ENCODE data around the gene BMI1. TPM values are rescaled to one million over a fixed set of nuclear protein-coding genes. Genes with fewer than 3 reads are reported as not detected.

Gene BMI1
- total and polyA plus RNA-seq, 2 of the 4 experiments (the other 2 are of a cell fraction), result 19.7 to 25.8 TPM

DNA sequence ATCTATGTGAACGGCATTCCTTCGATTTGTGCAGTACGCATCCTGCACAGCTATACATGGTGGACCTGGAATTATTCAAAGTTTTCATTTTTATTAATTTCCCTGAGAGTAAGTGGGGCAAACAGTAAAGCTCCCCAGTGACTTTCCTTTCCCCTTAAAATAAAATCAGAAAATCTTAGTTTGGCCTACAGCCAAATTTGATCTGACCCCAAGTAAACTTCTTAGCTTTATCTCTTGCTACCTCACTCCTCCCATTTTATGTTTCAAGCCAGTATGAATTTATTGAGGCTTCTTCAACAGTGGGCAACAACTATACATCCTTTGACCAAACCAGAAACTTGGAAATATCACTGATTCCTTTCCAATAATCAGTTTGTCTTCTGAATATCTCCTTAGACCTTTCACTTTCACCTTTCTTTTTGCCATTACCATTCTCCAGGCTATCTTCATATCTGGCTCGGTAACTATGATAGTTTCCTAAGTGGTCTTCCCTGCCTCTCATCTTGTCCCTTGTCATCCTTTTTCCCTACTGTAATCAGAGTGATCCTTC, 35.5 kb downstream of the BMI1 start:
- H3K36me3 ChIP-seq (ENCODE audit: control insufficient read depth, insufficient read depth, low read length), result no peaks in the 10 kb centered on the region
- H3K4me1 ChIP-seq (ENCODE audit: control insufficient read depth, insufficient read depth, low read length), result no peaks in the 10 kb centered on the region
- no peak overlapping the region for H3K14ac ChIP-seq (replicated peaks; ENCODE audit: low read depth, low read length)
- dilution Hi-C loops (cut with HindIII; ENCODE audit: low sequenced_read_pairs, unreplicated experiment) (no loop called here), intact Hi-C loops (cut with micrococcal nuclease) (no loop called here), in situ Hi-C loops (cut with MboI; ENCODE audit: low sequenced_read_pairs) (no loop called here)
- no peak overlapping the region for H3K23ac ChIP-seq (ENCODE audit: low read depth, low read length)
- ATAC-seq (ENCODE audit: low read depth) (no peak), DNase-seq (no peak)
- no peak overlapping the region for H2BK120ac ChIP-seq (ENCODE audit: low read depth, low read length)
- no peak overlapping the region for H2AK9ac ChIP-seq (replicated peaks; ENCODE audit: low read depth, low read length, poor library complexity)
- H4K8ac ChIP-seq (ENCODE audit: low read depth in 2 of 2, low read length in 2 of 2), result no peak overlapping the region
- no peak overlapping the region for H2AFZ ChIP-seq (replicated peaks; ENCODE audit: low read length, poor library complexity)
- no peak overlapping the region for H3K18ac ChIP-seq (ENCODE audit: low read depth, low read length)
- peaks cover 3% of the 10 kb centered on the region; the same call in 1 of the 2 replicates for H3K27me3 ChIP-seq (ENCODE audit: control insufficient read depth, insufficient read depth, low read length)
- H4K91ac ChIP-seq (ENCODE audit: insufficient read depth, low read depth, low read length), result no peak overlapping the region
- H3K79me1 ChIP-seq (ENCODE audit: low read depth in 1 of 2, low read length in 2 of 2), result no peaks in the 10 kb centered on the region
- H2BK20ac ChIP-seq (ENCODE audit: low read depth, low read length), result no peak overlapping the region
- ChIA-PET POLR2A (ENCODE audit: unreplicated experiment) (no interaction called here), CTCF (interaction anchor here (0.9 kb wide), 1 partner anchor 864 kb away, joined by 3 read pairs; no protein-coding TSS in a partner anchor)
- H2BK15ac ChIP-seq (ENCODE audit: low read depth, low read length), result no peak overlapping the region
- H3K27ac ChIP-seq (ENCODE audit: insufficient read depth, low read length), result no peak overlapping the region
- no CpG with 5 or more reads among the region's 4 CpGs for WGBS, 2 experiments (ENCODE audit: extremely low coverage in 2 of 2, insufficient read length in 1 of 2)
- no peaks in the 10 kb centered on the region for H3K9me1 ChIP-seq (ENCODE audit: insufficient read depth, low read length)
- no peaks in the 10 kb centered on the region for H4K20me1 ChIP-seq (ENCODE audit: insufficient read depth, low read length)
- H3K9ac ChIP-seq (ENCODE audit: low read depth, low read length), result no peak overlapping the region
- H3K4me3 ChIP-seq (ENCODE audit: insufficient read depth, low read depth, low read length), result no peak overlapping the region
- no peak overlapping the region for H3K4me2 ChIP-seq (ENCODE audit: low read depth, low read length)
- TF ChIP-seq FOS (IDR thresholded peaks at IDR 0.05; ENCODE audit: low read depth, low read length) (no peak), MAFK (IDR thresholded peaks at IDR 0.05; ENCODE audit: low read depth, low read length) (no peak), NFE2L2 (IDR thresholded peaks at IDR 0.05; ENCODE audit: low read depth, low read length) (no peak), RFX5 (IDR thresholded peaks at IDR 0.05; ENCODE audit: low read depth, low read length) (no peak), MAZ (IDR thresholded peaks at IDR 0.05; ENCODE audit: borderline replicate concordance, low read depth, low read length) (no peak), CHD1 (IDR thresholded peaks at IDR 0.05; ENCODE audit: low read depth, low read length) (no peak), SMC3 (IDR thresholded peaks at IDR 0.05; ENCODE audit: low read depth, low read length) (no peak), POLR2A (IDR thresholded peaks at IDR 0.05; ENCODE audit: low read depth, low read length) (no peak), RCOR1 (IDR thresholded peaks at IDR 0.05; ENCODE audit: insufficient replicate concordance, low read length) (no peak), CEBPB (IDR thresholded peaks at IDR 0.05; ENCODE audit: low read depth, low read length) (no peak), MXI1 (IDR thresholded peaks at IDR 0.05; ENCODE audit: borderline replicate concordance, low read depth, low read length) (no peak)
- TF ChIP-seq, protein P1, sequence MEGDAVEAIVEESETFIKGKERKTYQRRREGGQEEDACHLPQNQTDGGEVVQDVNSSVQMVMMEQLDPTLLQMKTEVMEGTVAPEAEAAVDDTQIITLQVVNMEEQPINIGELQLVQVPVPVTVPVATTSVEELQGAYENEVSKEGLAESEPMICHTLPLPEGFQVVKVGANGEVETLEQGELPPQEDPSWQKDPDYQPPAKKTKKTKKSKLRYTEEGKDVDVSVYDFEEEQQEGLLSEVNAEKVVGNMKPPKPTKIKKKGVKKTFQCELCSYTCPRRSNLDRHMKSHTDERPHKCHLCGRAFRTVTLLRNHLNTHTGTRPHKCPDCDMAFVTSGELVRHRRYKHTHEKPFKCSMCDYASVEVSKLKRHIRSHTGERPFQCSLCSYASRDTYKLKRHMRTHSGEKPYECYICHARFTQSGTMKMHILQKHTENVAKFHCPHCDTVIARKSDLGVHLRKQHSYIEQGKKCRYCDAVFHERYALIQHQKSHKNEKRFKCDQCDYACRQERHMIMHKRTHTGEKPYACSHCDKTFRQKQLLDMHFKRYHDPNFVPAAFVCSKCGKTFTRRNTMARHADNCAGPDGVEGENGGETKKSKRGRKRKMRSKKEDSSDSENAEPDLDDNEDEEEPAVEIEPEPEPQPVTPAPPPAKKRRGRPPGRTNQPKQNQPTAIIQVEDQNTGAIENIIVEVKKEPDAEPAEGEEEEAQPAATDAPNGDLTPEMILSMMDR (conservative IDR thresholded peaks at IDR 0.05; ENCODE audit: low read depth, low read length), result no peak
- TF ChIP-seq, protein P2, sequence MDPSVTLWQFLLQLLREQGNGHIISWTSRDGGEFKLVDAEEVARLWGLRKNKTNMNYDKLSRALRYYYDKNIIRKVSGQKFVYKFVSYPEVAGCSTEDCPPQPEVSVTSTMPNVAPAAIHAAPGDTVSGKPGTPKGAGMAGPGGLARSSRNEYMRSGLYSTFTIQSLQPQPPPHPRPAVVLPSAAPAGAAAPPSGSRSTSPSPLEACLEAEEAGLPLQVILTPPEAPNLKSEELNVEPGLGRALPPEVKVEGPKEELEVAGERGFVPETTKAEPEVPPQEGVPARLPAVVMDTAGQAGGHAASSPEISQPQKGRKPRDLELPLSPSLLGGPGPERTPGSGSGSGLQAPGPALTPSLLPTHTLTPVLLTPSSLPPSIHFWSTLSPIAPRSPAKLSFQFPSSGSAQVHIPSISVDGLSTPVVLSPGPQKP (IDR thresholded peaks at IDR 0.05; ENCODE audit: borderline replicate concordance, low read depth, low read length), result no peak
- TF ChIP-seq, protein P3, sequence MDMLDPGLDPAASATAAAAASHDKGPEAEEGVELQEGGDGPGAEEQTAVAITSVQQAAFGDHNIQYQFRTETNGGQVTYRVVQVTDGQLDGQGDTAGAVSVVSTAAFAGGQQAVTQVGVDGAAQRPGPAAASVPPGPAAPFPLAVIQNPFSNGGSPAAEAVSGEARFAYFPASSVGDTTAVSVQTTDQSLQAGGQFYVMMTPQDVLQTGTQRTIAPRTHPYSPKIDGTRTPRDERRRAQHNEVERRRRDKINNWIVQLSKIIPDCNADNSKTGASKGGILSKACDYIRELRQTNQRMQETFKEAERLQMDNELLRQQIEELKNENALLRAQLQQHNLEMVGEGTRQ (IDR thresholded peaks at IDR 0.05; ENCODE audit: low read depth, low read length), result no peak
- H3K9me3 ChIP-seq (ENCODE audit: control insufficient read depth, insufficient read depth, low read length), result no peaks in the 10 kb centered on the region
- H2BK5ac ChIP-seq (ENCODE audit: low read depth, low read length, poor library complexity, severe bottlenecking), result no peak overlapping the region
- no TSS peak for BruUV-seq (replicated peaks)
- H3K56ac ChIP-seq (ENCODE audit: extremely low read depth, insufficient read depth, low read length), result no peak overlapping the region
- no peak overlapping the region for H2AK5ac ChIP-seq (ENCODE audit: low read depth, low read length)
- H3K4ac ChIP-seq (ENCODE audit: low read depth, low read length), result no peak overlapping the region
- H4K5ac ChIP-seq (ENCODE audit: low read depth, low read length), result no peak overlapping the region
